Measurements from ENCODE around the gene INSYN2A.

DNA sequence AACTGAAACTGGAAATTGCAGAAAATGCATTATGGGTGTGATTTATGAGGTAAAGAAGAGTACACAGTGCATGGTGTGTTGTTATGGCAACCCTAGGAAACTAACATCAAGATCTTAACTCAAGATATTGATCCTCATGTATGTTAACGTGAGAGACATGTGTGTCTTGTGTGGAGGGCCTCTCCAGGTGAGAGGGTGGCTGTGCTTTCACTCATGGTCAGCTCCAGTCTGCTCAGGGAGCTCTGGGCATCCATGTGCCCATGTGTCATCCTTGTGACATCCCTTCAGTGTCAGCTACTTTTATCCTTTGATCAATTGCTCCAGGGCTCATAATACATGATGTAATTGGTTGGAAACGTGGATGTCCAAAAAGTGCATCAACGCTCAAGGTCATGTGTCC, 24.9 kb upstream of the INSYN2A start:
- no peak for TF ChIP-seq CTCF (IDR thresholded peaks at IDR 0.05)
- TF ChIP-seq POLR2AphosphoS5 (IDR thresholded peaks at IDR 0.05): no peak
- TF ChIP-seq POLR2A (IDR thresholded peaks at IDR 0.05; ENCODE audit: low read depth): no peak
- TF ChIP-seq EP300 (IDR thresholded peaks at IDR 0.05): no peak
